CD4-positive, alpha-beta memory T cell (primary cell): ENCODE data around the gene ANKS6. TPM values are rescaled to one million over a fixed set of nuclear protein-coding genes. Genes with fewer than 3 reads are reported as not detected.

ENCODE experiments used
- CTCF ChIA-PET: fragments of 350-600 bp; sonication (Branson Sonifier 250); formaldehyde crosslinking; loops from one replicate; lab custom pipeline; 2021; ENCODE audit warnings: inconsistent platforms; ENCODE audit not compliant: partially characterized antibody; lab: Charles Lee
- POLR2A ChIA-PET: fragments of 350-600 bp; sonication (Branson Sonifier 250); formaldehyde crosslinking; loops from one replicate; lab custom pipeline; 2021; ENCODE audit not compliant: partially characterized antibody; lab: Charles Lee
- DNase-seq, 5 donors: peaks; one replicate each; pipeline versions ENCODE4 v3.0.0 to v3.0.0-alpha.2; 2020 to 2022; ENCODE audit warnings: mixed read lengths in 1 of 5
- H3K27ac ChIP-seq: one replicate; pipeline ENCODE4 v1.7.0; 2013; ENCODE audit warnings: low read depth, low read length
- H3K27me3 ChIP-seq: 2 replicates; pipeline ENCODE4 v1.7.0; 2013; ENCODE audit warnings: mild to moderate bottlenecking, low read length, moderate library complexity; ENCODE audit not compliant: insufficient read depth
- H3K36me3 ChIP-seq: 2 replicates; pipeline ENCODE4 v1.7.0; 2013; ENCODE audit warnings: mild to moderate bottlenecking, low read length, moderate library complexity; ENCODE audit not compliant: insufficient read depth
- H3K4me1 ChIP-seq: 2 replicates; pipeline ENCODE4 v1.7.0; 2013; ENCODE audit warnings: mild to moderate bottlenecking, low read length, moderate library complexity; ENCODE audit not compliant: insufficient read depth
- H3K4me3 ChIP-seq, 2 donors: one replicate each; pipeline ENCODE4 v1.7.0; 2013; ENCODE audit warnings: low read length in 2 of 2, mild to moderate bottlenecking in 1 of 2
- H3K9me3 ChIP-seq, 2 donors: one replicate each; pipeline ENCODE4 v1.7.0; 2013; ENCODE audit warnings: low read length in 2 of 2, control low read depth in 1 of 2; ENCODE audit not compliant: control insufficient read depth in 1 of 2
- H3K27ac Mint-ChIP-seq, 7 donors: one replicate each; pipeline ENCODE4 v1.8.0; 2020 to 2021; ENCODE audit warnings: mixed read lengths in 7 of 7, mild to moderate bottlenecking in 6 of 7, inconsistent platforms in 3 of 7, moderate library complexity in 3 of 7
- H3K27me3 Mint-ChIP-seq, 2 donors: one replicate each; pipeline ENCODE4 v1.8.0; 2020 to 2021; ENCODE audit warnings: mixed read lengths in 2 of 2
- H3K36me3 Mint-ChIP-seq, 2 donors: one replicate each; pipeline ENCODE4 v1.8.0; 2020 to 2021; ENCODE audit warnings: mixed read lengths in 2 of 2, inconsistent platforms in 1 of 2, mild to moderate bottlenecking in 1 of 2
- H3K4me1 Mint-ChIP-seq, 4 donors: one replicate each; pipeline ENCODE4 v1.8.0; 2020 to 2021; ENCODE audit warnings: mixed read lengths in 4 of 4, mild to moderate bottlenecking in 1 of 4
- H3K4me3 Mint-ChIP-seq, 8 donors: one replicate each; pipeline ENCODE4 v1.8.0; 2020 to 2021; ENCODE audit warnings: mixed read lengths in 8 of 8, mild to moderate bottlenecking in 7 of 8, moderate library complexity in 6 of 8, inconsistent platforms in 3 of 8
- H3K9me3 Mint-ChIP-seq, 8 donors: one replicate each; pipeline ENCODE4 v1.8.0; 2020 to 2021; ENCODE audit warnings: mixed read lengths in 8 of 8, mild to moderate bottlenecking in 5 of 8, inconsistent platforms in 3 of 8, moderate library complexity in 1 of 8
- intact Hi-C: fragments of 100-400 bp; cut with micrococcal nuclease; formaldehyde crosslinking; loops from one replicate; pipeline ENCODE4 v1.15.1; 2023
- polyA plus RNA-seq, 2 donors: library from polyadenylated mRNA; unstranded; fragments of 300-500 nt; fragmentation: Illumina TruSeq; gene quantifications; one replicate each; pipeline ENCODE4 v1.2.3, GENCODE V29; 2021
- total RNA-seq, 2 experiments: library from RNA; stranded (reverse); gene quantifications; one replicate each; pipeline ENCODE4 v1.2.3, GENCODE V29; 2021

ANKS6 gene
- total and polyA plus RNA-seq, 4 experiments from 2014 or later = 2.5 to 12.2 (median 9.6) TPM

DNA sequence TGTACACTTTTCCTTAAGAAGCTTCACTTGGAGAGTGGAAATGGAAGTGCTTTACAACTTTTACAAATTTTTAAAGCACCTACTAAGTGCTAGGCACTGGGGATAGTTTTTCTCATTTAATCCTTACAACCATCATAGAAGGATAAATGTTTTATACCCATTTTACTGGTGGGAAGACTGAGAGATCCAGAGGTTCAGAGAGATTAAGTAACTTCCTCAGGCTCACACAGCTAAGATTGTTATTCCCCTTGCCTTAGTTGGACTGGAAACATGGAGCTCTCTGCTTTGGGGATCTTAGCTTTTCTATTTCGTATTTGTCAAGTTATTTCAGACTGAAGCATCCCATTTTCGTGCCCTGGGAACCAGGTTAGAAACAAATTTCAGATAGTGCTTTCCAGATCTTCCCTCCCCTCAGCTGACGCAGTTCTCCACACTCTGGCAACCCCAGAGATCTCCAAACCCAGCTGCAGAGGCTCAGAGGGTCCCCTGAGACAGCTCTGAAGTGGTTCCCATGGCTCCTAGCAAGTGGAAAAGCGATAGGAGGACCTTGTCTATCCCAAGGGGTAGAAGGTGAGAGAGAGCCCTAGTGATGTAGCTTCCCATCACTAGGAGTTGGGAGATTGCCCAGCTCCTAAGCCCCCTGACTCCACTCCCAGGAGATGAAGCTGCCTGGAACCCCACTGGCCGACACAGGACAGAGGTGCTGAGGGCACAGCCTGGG lies 71.4 kb downstream of the ANKS6 start:
- ChIA-PET CTCF (no interaction called here), POLR2A (no interaction called here)
- peaks cover 8% of the 10 kb centered on the region for H3K27me3 ChIP-seq
- H3K36me3 ChIP-seq = no peaks in the 10 kb centered on the region
- intact Hi-C loops = no loop called here
- no peaks in the 10 kb centered on the region for H3K4me1 ChIP-seq
- no peak overlapping the region for H3K4me3 ChIP-seq
- no peak for DNase-seq
- Mint-ChIP-seq H3K4me1 (no peaks in the 10 kb centered on the region), H3K4me3 (no peak overlapping the region), H3K36me3 (no peaks in the 10 kb centered on the region), H3K27me3 (peaks cover 13 to 22% of the 10 kb centered on the region in 2 donors), H3K9me3 (peaks cover 0 to 17% (median 3%) of the 10 kb centered on the region in 8 donors), H3K27ac (no peak overlapping the region)
- no peaks in the 10 kb centered on the region for H3K9me3 ChIP-seq
- H3K27ac ChIP-seq = no peak overlapping the region

GRCh38 chr9:98721643-98722042 lies 74.7 kb downstream of the ANKS6 start:
- H3K4me3 Mint-ChIP-seq = no peak overlapping the region
- no peak for DNase-seq
- peaks cover 23% of the 10 kb centered on the region in 2 donors for H3K27me3 Mint-ChIP-seq
- H3K27ac Mint-ChIP-seq = no peak overlapping the region
- POLR2A ChIA-PET = no interaction called here
- Histone ChIP-seq H3K27me3 (no peaks in the 10 kb centered on the region), H3K36me3 (no peaks in the 10 kb centered on the region), H3K27ac (no peak overlapping the region), H3K9me3 (no peaks in the 10 kb centered on the region), H3K4me1 (no peaks in the 10 kb centered on the region), H3K4me3 (no peak overlapping the region)
- no peaks in the 10 kb centered on the region for H3K4me1 Mint-ChIP-seq
- intact Hi-C loops = no loop called here
- H3K36me3 Mint-ChIP-seq = no peaks in the 10 kb centered on the region
- H3K9me3 Mint-ChIP-seq = peaks cover 0 to 17% (median 4%) of the 10 kb centered on the region in 8 donors
- CTCF ChIA-PET = no interaction called here

- Histone ChIP-seq H3K36me3 (no peaks in the 10 kb centered on the region), H3K27ac (no peak overlapping the region), H3K4me1 (no peaks in the 10 kb centered on the region), H3K4me3 (no peak overlapping the region), H3K9me3 (no peaks in the 10 kb centered on the region), H3K27me3 (no peaks in the 10 kb centered on the region)
- DNase-seq = no peak
- ChIA-PET CTCF (no interaction called here), POLR2A (no interaction called here)
- peaks cover 30% of the 10 kb centered on the region in 2 donors for H3K27me3 Mint-ChIP-seq
- intact Hi-C loops = no loop called here
- peaks cover 0 to 17% (median 4%) of the 10 kb centered on the region in 8 donors for H3K9me3 Mint-ChIP-seq
- H3K4me1 Mint-ChIP-seq = no peaks in the 10 kb centered on the region
- H3K36me3 Mint-ChIP-seq = no peaks in the 10 kb centered on the region
- H3K4me3 Mint-ChIP-seq = no peak overlapping the region
- H3K27ac Mint-ChIP-seq = no peak overlapping the region
Measured at GRCh38 chr9:98720402-98720801, 76.0 kb downstream of the ANKS6 start.

DNA sequence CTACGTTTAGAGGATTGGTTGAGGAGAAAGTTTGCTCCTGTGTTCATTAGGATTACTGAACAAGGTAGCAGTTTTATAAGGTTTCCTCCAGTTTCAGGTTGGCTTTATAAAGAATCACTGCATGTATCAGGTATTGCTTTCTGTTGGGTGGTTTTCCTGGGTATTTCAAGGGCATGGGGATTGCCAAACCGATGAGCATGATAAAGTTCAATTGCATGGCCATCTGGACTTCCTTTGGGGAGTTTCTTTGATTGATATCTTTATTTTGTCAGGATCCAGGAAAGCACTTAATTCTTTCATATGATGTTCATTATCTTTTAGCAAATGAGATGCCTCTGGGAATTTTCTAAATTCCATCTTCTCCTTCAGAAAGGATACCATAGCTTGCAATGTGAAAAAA lies 77.3 kb downstream of the ANKS6 start:
- H3K4me3 Mint-ChIP-seq = no peak overlapping the region
- no peaks in the 10 kb centered on the region for H3K36me3 ChIP-seq
- no peak overlapping the region for H3K4me3 ChIP-seq
- CTCF ChIA-PET = no interaction called here
- POLR2A ChIA-PET = no interaction called here
- DNase-seq = no peak
- no peak overlapping the region for H3K27ac Mint-ChIP-seq
- no peaks in the 10 kb centered on the region for H3K27me3 ChIP-seq
- no peak overlapping the region for H3K27ac ChIP-seq
- intact Hi-C loops = no loop called here
- peaks cover 0 to 12% (median 3%) of the 10 kb centered on the region in 8 donors for H3K9me3 Mint-ChIP-seq
- H3K4me1 Mint-ChIP-seq = no peaks in the 10 kb centered on the region
- H3K9me3 ChIP-seq = no peaks in the 10 kb centered on the region
- no peaks in the 10 kb centered on the region for H3K36me3 Mint-ChIP-seq
- H3K4me1 ChIP-seq = no peaks in the 10 kb centered on the region
- H3K27me3 Mint-ChIP-seq = peaks cover 27 to 28% of the 10 kb centered on the region in 2 donors

DNA sequence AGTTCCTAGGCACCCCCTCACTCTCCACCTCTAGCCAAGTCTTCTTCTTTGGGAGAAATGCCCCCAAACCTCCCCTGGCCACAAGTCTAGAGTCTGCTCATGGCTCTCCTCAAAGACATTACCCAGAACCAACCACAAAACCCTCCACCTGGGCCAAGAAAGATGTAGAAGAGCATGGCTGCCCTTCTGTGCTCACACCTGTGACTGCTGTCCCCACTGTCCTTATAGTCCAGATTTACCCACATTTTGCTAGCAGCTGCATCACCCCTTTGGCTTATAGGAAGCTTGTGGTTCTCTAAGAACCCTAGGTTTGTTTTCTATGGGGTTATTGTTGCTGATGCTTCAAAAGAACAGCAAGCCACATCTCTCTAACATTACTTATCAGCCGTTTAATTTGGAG lies 81.5 kb downstream of the ANKS6 start:
- Mint-ChIP-seq H3K27me3 (peaks cover 36 to 39% of the 10 kb centered on the region in 2 donors), H3K36me3 (no peaks in the 10 kb centered on the region), H3K4me1 (peaks cover 0 to 2% (median 0%) of the 10 kb centered on the region in 4 donors), H3K27ac (no peak overlapping the region), H3K9me3 (peaks cover 0 to 5% (median 0%) of the 10 kb centered on the region in 8 donors), H3K4me3 (no peak overlapping the region)
- ChIA-PET POLR2A (no interaction called here), CTCF (interaction anchor here (1.1 kb wide), 1 partner anchor 9 kb away, joined by 3 read pairs; no protein-coding TSS in a partner anchor)
- no peak overlapping the region for H3K27ac ChIP-seq
- H3K4me1 ChIP-seq = no peaks in the 10 kb centered on the region
- no peak overlapping the region for H3K4me3 ChIP-seq
- no peaks in the 10 kb centered on the region for H3K9me3 ChIP-seq
- no peaks in the 10 kb centered on the region for H3K36me3 ChIP-seq
- no peak for DNase-seq
- intact Hi-C loops = no loop called here
- no peaks in the 10 kb centered on the region for H3K27me3 ChIP-seq

- Histone ChIP-seq H3K4me1 (no peaks in the 10 kb centered on the region), H3K9me3 (no peaks in the 10 kb centered on the region), H3K4me3 (no peak overlapping the region), H3K36me3 (no peaks in the 10 kb centered on the region), H3K27me3 (no peaks in the 10 kb centered on the region), H3K27ac (no peak overlapping the region)
- Mint-ChIP-seq H3K4me1 (peaks cover 0 to 6% (median 0%) of the 10 kb centered on the region in 4 donors), H3K27ac (no peak overlapping the region), H3K36me3 (no peaks in the 10 kb centered on the region), H3K4me3 (no peak overlapping the region), H3K9me3 (peaks cover 0 to 5% (median 0%) of the 10 kb centered on the region in 8 donors), H3K27me3 (peaks cover 34 to 40% of the 10 kb centered on the region in 2 donors)
- ChIA-PET POLR2A (no interaction called here), CTCF (no interaction called here)
- DNase-seq = no peak
- intact Hi-C loops = no loop called here
Measured at GRCh38 chr9:98712987-98713386, 83.4 kb downstream of the ANKS6 start.

DNA sequence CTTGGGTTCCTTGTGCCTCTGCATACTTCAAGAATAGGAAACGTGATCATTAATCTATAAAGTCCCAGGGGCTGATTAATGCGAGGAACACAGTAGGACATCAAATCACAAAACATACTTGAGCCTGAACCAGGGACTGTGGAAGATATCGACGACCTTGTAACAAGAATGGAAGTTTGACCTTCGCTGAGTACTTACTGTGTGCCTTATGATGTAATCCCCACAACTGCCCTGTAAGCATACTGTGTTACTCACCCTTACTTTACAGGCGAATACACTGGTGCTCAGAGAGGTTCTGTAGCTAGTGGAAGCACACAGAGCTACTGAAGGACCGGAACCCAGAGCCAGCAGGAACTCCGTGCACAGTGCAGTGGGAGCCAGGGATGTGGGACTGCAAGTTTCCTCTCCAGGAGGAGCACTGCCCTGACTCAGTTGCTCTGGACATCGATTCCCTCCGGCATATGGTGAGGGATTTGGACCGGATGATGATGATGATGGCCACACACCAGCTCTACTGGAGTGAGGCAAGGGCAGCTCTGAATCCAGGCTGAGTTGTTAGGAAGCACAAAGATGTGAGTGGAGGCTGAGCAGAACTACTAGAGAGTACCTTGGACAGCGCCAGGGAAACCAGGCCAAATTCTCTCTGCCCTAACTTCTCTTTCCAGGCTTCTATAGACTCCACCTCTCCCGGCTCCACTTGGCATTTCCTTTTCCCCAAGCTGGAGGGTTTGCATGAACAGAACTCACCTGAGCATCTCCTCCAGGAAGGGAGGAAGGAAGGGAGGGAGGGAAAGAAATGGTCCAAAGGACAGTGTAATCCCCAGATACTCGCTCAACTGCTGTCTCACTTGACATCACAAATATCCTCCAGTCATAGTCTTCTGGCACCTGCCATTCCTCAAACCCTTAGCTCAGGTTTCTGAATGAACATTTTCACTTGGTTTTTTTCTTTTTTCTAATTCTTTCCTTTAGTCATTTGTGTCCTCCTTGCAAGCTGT lies 86.1 kb downstream of the ANKS6 start:
- DNase-seq = no peak
- intact Hi-C loops = no loop called here
- no peaks in the 10 kb centered on the region for H3K36me3 ChIP-seq
- no peak overlapping the region for H3K27ac Mint-ChIP-seq
- ChIA-PET POLR2A (no interaction called here), CTCF (no interaction called here)
- no peak overlapping the region for H3K4me3 ChIP-seq
- H3K4me1 ChIP-seq = no peaks in the 10 kb centered on the region
- peak overlapping the region in 3 of 8 donors; percentile 8 to 35 (median 32) for H3K4me3 Mint-ChIP-seq
- H3K4me1 Mint-ChIP-seq = peaks cover 1 to 11% (median 4%) of the 10 kb centered on the region in 4 donors
- H3K27me3 ChIP-seq = no peaks in the 10 kb centered on the region
- H3K9me3 ChIP-seq = no peaks in the 10 kb centered on the region
- no peak overlapping the region for H3K27ac ChIP-seq
- peaks cover 41 to 42% of the 10 kb centered on the region in 2 donors for H3K27me3 Mint-ChIP-seq
- peaks cover 0 to 4% (median 0%) of the 10 kb centered on the region in 8 donors for H3K9me3 Mint-ChIP-seq
- H3K36me3 Mint-ChIP-seq = no peaks in the 10 kb centered on the region
